ENCODE measurements around the gene KCNH6. TPM values are rescaled to one million over a fixed set of nuclear protein-coding genes. Genes with fewer than 3 reads are reported as not detected.

The KCNH6 gene
- total RNA-seq, 2 experiments from 2014 or later: not detected

DNA sequence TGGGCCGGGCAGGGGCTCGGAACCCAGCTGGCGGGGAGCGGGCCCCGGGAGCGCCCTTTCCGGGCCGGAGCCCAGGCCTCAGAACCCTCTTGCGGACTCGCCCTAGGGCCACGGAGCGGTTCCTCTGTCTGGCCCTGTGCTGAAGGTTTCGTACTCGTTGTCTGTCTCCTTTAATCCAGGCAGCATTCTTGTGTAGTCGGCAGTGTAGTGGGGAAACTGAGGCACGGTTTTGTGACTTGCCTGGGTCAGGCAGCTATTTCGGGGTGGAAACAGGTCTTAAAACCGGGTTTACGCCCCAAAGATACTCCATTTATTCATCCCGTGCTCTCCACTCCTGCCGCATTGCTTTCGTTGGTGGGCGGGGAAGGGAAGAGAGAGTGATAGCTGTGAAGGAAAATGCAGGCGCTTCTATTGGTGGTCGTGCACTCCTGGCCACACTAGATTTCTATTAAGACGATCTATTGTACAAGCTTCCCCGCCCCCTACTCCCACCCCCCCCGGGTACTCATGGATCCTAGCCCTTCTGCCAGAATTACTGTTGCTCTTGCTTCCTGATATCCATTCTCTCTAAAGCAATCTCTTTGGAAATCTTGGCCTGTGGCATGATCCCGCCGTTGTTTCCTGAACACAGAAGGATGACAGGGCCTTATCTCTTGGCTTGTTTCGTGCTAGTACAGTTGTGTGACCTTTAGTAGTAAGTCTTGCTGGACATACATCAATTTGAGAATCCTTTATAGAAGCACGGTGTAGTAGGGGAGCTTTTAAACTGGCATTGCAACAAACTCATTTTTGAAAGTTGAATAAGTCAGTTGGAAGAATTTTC is 27.9 kb downstream of the KCNH6 start:
- H3K4me1 Mint-ChIP-seq: peaks cover 40% of the 10 kb centered on the region

DNA sequence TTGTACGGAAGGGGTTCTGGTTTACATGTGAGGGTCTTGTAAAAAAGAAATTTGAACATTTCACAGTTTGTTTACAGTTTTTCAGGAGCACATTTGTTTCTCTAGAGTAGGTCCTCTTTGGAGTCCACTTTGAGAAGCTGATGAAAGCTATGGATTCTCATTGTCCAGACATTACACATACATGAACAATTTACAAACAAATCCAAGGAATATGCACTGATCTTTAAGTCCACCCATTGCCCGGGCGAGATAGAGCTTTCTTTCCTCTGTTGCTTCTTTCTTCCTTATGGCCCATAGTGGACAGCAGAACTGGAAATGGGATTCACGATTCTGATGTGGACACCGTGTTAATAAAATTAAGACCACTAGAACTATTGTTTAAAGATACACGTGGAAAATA is 29.1 kb downstream of the KCNH6 start:
- Mint-ChIP-seq H3K4me3 (peak overlapping the region; percentile 88), H3K27ac (peak overlapping the region; percentile 72), H3K36me3 (peaks cover 28% of the 10 kb centered on the region), H3K9me3 (ENCODE audit: low read depth) (no peaks in the 10 kb centered on the region), H3K27me3 (no peaks in the 10 kb centered on the region), H3K4me1 (peaks cover 46% of the 10 kb centered on the region)
- DNase-seq (no peak), ATAC-seq (no peak)
- CTCF ChIA-PET: interaction anchor here (0.6 to 4.7 kb wide), 9 partner anchors 10 to 158 kb away, joined by 3 to 38 read pairs (median 4); no protein-coding TSS in a partner anchor

More for the DNA sequence above, 27.9 kb downstream of the KCNH6 start:
- Mint-ChIP-seq H3K4me3 (peak overlapping the region; percentile 88), H3K27ac (peak overlapping the region; percentile 98), H3K9me3 (ENCODE audit: low read depth) (no peaks in the 10 kb centered on the region), H3K27me3 (no peaks in the 10 kb centered on the region), H3K36me3 (peaks cover 21% of the 10 kb centered on the region)
- CTCF ChIA-PET: interaction anchor here (0.7 to 4.7 kb wide), 11 partner anchors 11 to 243 kb away, joined by 3 to 38 read pairs (median 4); partner anchors contain the start of gene MAP3K3
- ATAC-seq (peak; percentile 4), DNase-seq (peak; percentile 57)

DNA sequence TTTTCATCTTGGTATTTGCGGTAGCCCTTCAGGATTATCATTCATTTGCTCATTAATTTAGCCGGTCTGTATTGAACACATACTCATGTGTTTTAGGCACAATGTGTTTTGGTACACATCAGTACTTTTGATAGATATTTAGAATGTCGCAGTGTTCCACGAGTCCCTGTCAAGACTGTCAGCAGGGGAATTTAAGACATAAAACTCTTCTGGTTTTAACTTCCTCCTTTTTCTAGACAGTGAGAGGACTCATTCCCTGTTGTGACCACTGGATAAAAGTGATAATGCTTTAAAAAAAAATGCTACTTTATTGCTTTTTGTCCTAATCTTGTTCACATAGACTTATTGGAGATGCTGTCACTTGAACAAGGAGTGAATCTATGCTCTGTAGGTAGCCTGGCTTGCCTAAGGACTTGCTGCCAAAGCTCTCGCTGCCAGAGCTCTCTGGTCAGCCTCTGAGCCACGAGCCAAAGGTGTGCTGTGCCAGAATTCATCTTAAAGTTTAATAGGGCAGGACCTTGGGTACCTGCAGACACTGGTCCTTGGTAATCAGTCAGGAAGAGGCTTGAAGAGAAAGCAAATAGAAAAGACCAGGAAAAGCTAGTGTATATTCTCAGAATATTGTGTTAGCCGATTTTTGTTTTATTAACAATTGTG is 32.5 kb downstream of the KCNH6 start:
- DNase-seq: no peak
- H3K36me3 Mint-ChIP-seq: peaks cover 34% of the 10 kb centered on the region
- no peak overlapping the region for H3K27ac Mint-ChIP-seq
- H3K27me3 Mint-ChIP-seq: no peaks in the 10 kb centered on the region
- H3K4me3 Mint-ChIP-seq: no peak overlapping the region
- H3K9me3 Mint-ChIP-seq (ENCODE audit: low read depth): no peaks in the 10 kb centered on the region
- CTCF ChIA-PET: no interaction called here
- H3K4me1 Mint-ChIP-seq: peaks cover 52% of the 10 kb centered on the region
- no peak for ATAC-seq

DNA sequence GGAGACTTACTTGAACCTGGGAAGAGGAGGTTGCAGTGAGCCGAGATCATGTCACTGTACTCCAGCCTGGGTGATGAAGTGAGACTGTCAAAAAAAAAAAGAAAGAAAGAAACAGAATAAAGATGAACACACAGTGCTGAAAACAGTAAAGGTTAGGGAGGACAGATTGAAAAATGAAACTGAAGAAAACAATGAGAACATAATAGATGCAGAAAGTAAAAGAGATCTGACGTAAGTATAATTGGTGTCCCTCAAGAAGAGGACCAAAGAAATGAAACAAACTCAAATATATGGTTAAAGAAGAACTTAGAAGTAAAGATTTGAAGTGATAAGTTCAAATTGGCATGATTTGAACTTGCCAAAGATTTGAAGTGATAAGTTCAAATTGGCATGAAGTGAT is 34.3 kb downstream of the KCNH6 start:
- DNase-seq (no peak), ATAC-seq (no peak)
- CTCF ChIA-PET: no interaction called here
- no peaks in the 10 kb centered on the region for H3K9me3 Mint-ChIP-seq (ENCODE audit: low read depth)
- peaks cover 29% of the 10 kb centered on the region for H3K36me3 Mint-ChIP-seq
- H3K4me3 Mint-ChIP-seq: no peak overlapping the region
- H3K27me3 Mint-ChIP-seq: no peaks in the 10 kb centered on the region
- H3K27ac Mint-ChIP-seq: no peak overlapping the region
- H3K4me1 Mint-ChIP-seq: peaks cover 44% of the 10 kb centered on the region

DNA sequence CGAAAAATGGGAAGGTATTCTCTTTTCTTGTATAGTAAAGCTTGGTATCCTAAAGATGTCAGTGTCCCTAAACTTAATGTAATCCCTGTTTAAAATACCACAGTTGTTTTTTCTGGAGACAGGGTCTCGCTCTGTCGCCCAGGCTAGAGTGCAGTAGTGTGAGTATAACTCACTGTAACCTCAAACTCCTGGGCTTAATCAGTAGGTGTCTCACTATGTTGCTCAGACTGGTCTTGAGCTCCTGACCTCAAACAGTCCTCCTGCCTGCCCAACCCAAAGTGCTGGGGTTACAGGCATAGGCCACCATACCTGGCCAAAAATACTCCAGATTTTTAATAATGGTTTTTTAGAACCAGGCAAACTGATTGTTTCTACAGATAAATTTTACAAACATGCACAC is 35.3 kb downstream of the KCNH6 start:
- no peak overlapping the region for H3K27ac Mint-ChIP-seq
- no peaks in the 10 kb centered on the region for H3K9me3 Mint-ChIP-seq (ENCODE audit: low read depth)
- CTCF ChIA-PET: no interaction called here
- H3K27me3 Mint-ChIP-seq: no peaks in the 10 kb centered on the region
- peaks cover 37% of the 10 kb centered on the region for H3K4me1 Mint-ChIP-seq
- DNase-seq: no peak
- H3K36me3 Mint-ChIP-seq: peaks cover 25% of the 10 kb centered on the region
- H3K4me3 Mint-ChIP-seq: no peak overlapping the region
- no peak for ATAC-seq

DNA sequence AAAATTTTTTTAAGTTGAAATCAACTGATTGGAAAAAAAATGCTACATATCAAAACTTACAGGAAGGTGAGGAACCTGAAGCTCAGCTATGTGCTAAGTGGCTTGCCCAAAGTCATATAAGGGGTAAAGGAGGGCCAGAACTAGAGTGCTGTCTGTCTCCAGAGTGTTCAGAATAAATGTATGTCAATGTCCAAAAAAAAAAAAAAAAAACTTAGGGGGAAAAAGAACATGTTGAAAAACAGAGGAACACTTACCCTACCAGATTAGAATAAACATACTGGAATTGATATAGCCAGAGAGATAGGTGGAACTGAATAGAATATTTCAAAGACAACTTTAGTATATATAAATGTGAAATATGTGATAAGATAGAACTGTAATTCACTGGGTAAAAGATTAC is 38.7 kb downstream of the KCNH6 start:
- Mint-ChIP-seq H3K4me3 (no peak overlapping the region), H3K4me1 (peaks cover 15% of the 10 kb centered on the region), H3K36me3 (peaks cover 11% of the 10 kb centered on the region), H3K27ac (no peak overlapping the region), H3K27me3 (no peaks in the 10 kb centered on the region), H3K9me3 (ENCODE audit: low read depth) (no peaks in the 10 kb centered on the region)
- ATAC-seq: no peak
- CTCF ChIA-PET: interaction anchor here (2.8 kb wide), 1 partner anchor 10 kb away, joined by 8 read pairs; no protein-coding TSS in a partner anchor
- no peak for DNase-seq

DNA sequence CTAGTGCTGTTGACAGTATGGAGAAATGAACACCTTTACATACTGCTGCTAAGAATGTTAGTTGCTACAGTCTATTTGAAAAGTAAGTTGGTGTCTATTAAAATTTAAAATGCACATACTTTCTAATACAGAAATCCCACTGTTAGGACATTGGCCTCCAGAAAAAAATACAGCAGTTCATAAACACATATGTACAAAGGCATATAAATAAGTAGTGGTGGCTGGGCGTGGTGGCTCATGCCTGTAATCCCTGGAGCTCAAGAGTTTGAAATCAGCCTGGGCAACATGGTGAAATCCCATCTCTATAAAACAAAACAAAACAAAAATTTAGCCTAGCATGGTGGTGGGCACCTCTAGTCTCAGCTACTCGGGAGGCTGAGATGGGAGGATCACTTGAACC is 40.2 kb downstream of the KCNH6 start:
- Mint-ChIP-seq H3K36me3 (peaks cover 2% of the 10 kb centered on the region), H3K4me1 (peaks cover 6% of the 10 kb centered on the region), H3K4me3 (no peak overlapping the region), H3K9me3 (ENCODE audit: low read depth) (no peaks in the 10 kb centered on the region), H3K27ac (no peak overlapping the region), H3K27me3 (no peaks in the 10 kb centered on the region)
- DNase-seq (no peak), ATAC-seq (no peak)
- CTCF ChIA-PET: interaction anchor here (2.8 kb wide), 1 partner anchor 12 kb away, joined by 8 read pairs; no protein-coding TSS in a partner anchor

DNA sequence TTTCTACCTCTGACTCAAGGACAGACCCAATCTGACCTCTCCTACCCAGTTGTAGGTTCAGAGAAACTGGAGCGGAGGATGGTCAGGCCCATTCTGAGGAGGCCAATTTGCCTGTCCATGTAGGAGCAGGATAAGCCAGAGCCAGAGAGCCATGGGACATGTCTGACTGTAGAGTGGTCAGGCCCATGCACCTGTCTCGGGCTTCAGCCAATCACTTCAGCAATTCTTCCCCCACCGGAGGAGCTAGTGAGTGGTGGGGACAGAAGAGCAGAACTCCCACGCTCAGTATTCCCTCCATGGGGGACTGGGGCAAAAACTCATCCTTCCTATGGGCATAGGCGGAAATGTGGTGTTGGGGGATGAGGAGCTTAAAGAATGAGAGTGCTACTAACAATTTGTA is 41.4 kb downstream of the KCNH6 start:
- H3K9me3 Mint-ChIP-seq (ENCODE audit: low read depth): no peaks in the 10 kb centered on the region
- H3K4me1 Mint-ChIP-seq: peaks cover 8% of the 10 kb centered on the region
- DNase-seq (no peak), ATAC-seq (no peak)
- H3K27me3 Mint-ChIP-seq: no peaks in the 10 kb centered on the region
- peaks cover 2% of the 10 kb centered on the region for H3K36me3 Mint-ChIP-seq
- H3K4me3 Mint-ChIP-seq: no peak overlapping the region
- peak overlapping the region; percentile 18 for H3K27ac Mint-ChIP-seq
- CTCF ChIA-PET: interaction anchor here (0.7 kb wide), 1 partner anchor 13 kb away, joined by 3 read pairs; no protein-coding TSS in a partner anchor

DNA sequence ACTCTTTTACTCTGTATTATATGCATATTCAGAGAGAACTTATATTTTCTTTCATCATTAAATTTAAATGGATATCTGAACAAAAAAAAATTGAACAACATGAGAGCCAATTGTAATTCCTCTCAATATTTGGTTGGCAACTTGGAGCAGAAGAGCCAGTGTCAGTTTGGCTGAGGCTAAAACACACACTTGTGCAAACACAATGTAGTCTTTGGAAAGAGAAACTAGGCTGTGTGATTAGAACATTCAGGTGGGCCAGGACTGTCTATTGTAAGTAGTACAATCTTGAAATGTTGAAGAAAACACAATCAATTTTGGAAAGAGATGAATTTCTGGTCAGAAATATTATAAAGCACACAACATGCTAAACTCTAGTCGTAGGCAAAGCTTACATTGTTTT is 44.1 kb downstream of the KCNH6 start:
- Mint-ChIP-seq H3K36me3 (peaks cover 4% of the 10 kb centered on the region), H3K4me1 (peaks cover 19% of the 10 kb centered on the region), H3K27ac (no peak overlapping the region), H3K27me3 (no peaks in the 10 kb centered on the region), H3K4me3 (no peak overlapping the region), H3K9me3 (ENCODE audit: low read depth) (no peaks in the 10 kb centered on the region)
- DNase-seq (no peak), ATAC-seq (no peak)
- CTCF ChIA-PET: interaction anchor here (1.2 kb wide), 1 partner anchor 15 kb away, joined by 4 read pairs; no protein-coding TSS in a partner anchor

DNA sequence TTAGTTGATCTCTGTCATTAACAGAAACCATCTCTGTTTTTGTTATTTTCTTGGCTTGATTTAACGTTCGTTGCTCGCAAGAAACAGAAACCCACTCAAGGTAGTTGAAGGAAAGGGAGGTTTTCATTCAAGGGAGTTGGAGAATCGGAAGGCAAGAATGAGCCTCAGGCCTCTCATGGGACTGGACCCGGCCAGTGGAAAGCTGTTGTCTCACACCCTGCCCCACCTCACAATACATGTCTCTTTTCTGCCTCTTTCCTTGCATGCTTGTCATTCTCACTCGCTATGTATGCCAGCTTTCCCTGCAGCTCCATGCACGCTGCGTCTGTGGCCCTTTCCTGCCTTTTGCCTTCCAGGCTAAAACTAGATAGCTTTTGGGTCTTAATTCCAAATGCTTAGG is 45.4 kb downstream of the KCNH6 start:
- Mint-ChIP-seq H3K27me3 (no peaks in the 10 kb centered on the region), H3K4me1 (peaks cover 16% of the 10 kb centered on the region), H3K9me3 (ENCODE audit: low read depth) (no peaks in the 10 kb centered on the region), H3K4me3 (no peak overlapping the region), H3K27ac (no peak overlapping the region), H3K36me3 (peaks cover 4% of the 10 kb centered on the region)
- no peak for ATAC-seq
- CTCF ChIA-PET: interaction anchor here (0.6 to 1.3 kb wide), 3 partner anchors 12 to 162 kb away, joined by 3 to 4 read pairs (median 4); partner anchors contain the start of gene DCAF7
- no peak for DNase-seq

- peaks cover 2% of the 10 kb centered on the region for H3K36me3 Mint-ChIP-seq
- DNase-seq (no peak), ATAC-seq (no peak)
- CTCF ChIA-PET: interaction anchor here (0.8 to 1.0 kb wide), 2 partner anchors 20 to 136 kb away, joined by 3 read pairs; no protein-coding TSS in a partner anchor
- no peak overlapping the region for H3K27ac Mint-ChIP-seq
- H3K9me3 Mint-ChIP-seq (ENCODE audit: low read depth): no peaks in the 10 kb centered on the region
- no peaks in the 10 kb centered on the region for H3K27me3 Mint-ChIP-seq
- H3K4me1 Mint-ChIP-seq: peaks cover 21% of the 10 kb centered on the region
- H3K4me3 Mint-ChIP-seq: no peak overlapping the region
Observed at GRCh38 chr17:63571632-63572310, 48.6 kb downstream of the KCNH6 start.

DNA sequence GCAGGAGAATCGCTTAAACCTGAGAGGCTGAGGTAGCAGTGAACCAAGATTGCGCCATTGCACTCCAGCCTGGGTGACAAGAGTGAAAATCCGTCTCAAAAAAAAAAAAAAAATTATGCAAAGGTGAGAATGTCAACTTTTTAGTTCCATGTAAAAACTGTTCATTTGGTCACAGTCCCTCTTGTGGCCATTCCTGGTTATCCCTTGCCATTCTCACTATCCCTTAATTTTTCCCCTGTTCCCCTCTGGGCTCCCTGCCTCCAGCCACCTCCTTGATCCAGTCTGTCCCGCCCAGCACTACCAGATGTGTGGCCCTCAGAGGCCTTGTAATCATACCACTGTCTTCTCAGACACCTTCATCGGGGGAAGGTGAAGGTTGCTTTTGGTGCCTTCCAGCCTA is 50.5 kb downstream of the KCNH6 start:
- Mint-ChIP-seq H3K27me3 (no peaks in the 10 kb centered on the region), H3K27ac (no peak overlapping the region), H3K4me1 (peaks cover 20% of the 10 kb centered on the region), H3K4me3 (no peak overlapping the region), H3K36me3 (peaks cover 2% of the 10 kb centered on the region), H3K9me3 (ENCODE audit: low read depth) (no peaks in the 10 kb centered on the region)
- ATAC-seq (no peak), DNase-seq (no peak)
- CTCF ChIA-PET: no interaction called here

DNA sequence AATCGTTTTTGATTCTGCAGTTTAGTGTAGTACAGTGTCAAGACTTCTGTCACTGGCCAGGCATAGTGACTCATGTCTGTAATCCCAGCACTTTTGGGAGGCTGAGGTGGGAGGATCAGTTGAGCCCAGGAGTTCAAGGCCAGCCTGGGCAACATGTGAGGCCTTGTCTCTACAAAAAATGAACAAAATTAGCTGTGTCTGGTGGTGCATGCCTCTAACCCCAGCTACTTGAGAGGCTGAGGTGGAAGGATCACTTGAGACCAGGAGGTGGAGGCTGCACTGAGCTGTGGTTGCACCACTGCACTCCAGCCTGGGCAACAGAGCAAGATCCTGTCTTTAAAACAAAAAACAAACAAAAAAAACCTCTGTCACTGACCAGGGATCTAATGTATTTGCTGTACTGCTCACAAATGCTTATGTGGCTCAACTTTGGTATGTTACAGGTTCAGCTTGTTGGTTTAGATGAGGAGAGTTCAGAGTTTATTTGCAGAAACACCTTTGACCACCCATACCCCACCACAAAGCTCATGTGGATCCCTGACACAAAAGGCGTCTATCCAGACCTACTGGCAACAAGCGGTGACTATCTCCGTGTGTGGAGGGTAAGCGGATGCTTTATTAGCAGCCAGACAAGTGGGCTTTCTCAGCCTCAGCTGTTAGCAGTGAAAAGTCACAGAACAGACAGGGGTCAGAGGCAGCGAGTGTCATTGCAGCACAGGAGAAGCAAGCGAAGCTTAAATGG is 55.0 kb downstream of the KCNH6 start:
- CTCF ChIA-PET: no interaction called here

More for the DNA sequence above, 55.0 kb downstream of the KCNH6 start:
- Mint-ChIP-seq H3K27me3 (no peaks in the 10 kb centered on the region), H3K27ac (peak overlapping the region; percentile 38), H3K9me3 (ENCODE audit: low read depth) (no peaks in the 10 kb centered on the region), H3K4me3 (no peak overlapping the region), H3K4me1 (peaks cover 4% of the 10 kb centered on the region), H3K36me3 (peaks cover 16% of the 10 kb centered on the region)
- ATAC-seq (no peak), DNase-seq (no peak)
